Measurements from ENCODE around the gene C1orf174. TPM values are rescaled to one million over a fixed set of nuclear protein-coding genes. Genes with fewer than 3 reads are reported as not detected.

The C1orf174 gene
- total RNA-seq, 3 donors from 2014 or later = 17.6 to 24.9 (median 18.1) TPM

- intact Hi-C loops (cut with DNase I; ENCODE audit: low total_unique reads) = no loop called here
- Histone ChIP-seq H3K27ac (no peak overlapping the region), H3K4me1 (peaks cover 0 to 6% of the 10 kb centered on the region in 2 donors), H3K36me3 (no peaks in the 10 kb centered on the region), H3K27me3 (no peaks in the 10 kb centered on the region), H3K9me3 (peaks cover 7 to 12% of the 10 kb centered on the region in 2 donors), H3K4me3 (no peak overlapping the region)
- DNase-seq (ENCODE audit: low spot score in 2 of 2) = no peak
- no peak for TF ChIP-seq POLR2AphosphoS5 (IDR thresholded peaks at IDR 0.05)
- TF ChIP-seq POLR2A (IDR thresholded peaks at IDR 0.05) = no peak
- TF ChIP-seq, protein P1, sequence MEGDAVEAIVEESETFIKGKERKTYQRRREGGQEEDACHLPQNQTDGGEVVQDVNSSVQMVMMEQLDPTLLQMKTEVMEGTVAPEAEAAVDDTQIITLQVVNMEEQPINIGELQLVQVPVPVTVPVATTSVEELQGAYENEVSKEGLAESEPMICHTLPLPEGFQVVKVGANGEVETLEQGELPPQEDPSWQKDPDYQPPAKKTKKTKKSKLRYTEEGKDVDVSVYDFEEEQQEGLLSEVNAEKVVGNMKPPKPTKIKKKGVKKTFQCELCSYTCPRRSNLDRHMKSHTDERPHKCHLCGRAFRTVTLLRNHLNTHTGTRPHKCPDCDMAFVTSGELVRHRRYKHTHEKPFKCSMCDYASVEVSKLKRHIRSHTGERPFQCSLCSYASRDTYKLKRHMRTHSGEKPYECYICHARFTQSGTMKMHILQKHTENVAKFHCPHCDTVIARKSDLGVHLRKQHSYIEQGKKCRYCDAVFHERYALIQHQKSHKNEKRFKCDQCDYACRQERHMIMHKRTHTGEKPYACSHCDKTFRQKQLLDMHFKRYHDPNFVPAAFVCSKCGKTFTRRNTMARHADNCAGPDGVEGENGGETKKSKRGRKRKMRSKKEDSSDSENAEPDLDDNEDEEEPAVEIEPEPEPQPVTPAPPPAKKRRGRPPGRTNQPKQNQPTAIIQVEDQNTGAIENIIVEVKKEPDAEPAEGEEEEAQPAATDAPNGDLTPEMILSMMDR (IDR thresholded peaks at IDR 0.05) = no peak
These were observed 2.6 kb upstream of the C1orf174 start for GRCh38 chr1:3902571-3903091.

- TF ChIP-seq, protein P1 (IDR thresholded peaks at IDR 0.05) = no peak
- Histone ChIP-seq H3K9me3 (peaks cover 12 to 16% of the 10 kb centered on the region in 2 donors), H3K4me1 (peaks cover 0 to 6% of the 10 kb centered on the region in 2 donors), H3K27ac (no peak overlapping the region), H3K36me3 (no peaks in the 10 kb centered on the region), H3K4me3 (no peak overlapping the region), H3K27me3 (no peaks in the 10 kb centered on the region)
- intact Hi-C loops (cut with DNase I; ENCODE audit: low total_unique reads) = no loop called here
- no peak for DNase-seq (ENCODE audit: low spot score in 2 of 2)
These were observed 2.0 kb upstream of the C1orf174 start for GRCh38 chr1:3902111-3902511.

DNA sequence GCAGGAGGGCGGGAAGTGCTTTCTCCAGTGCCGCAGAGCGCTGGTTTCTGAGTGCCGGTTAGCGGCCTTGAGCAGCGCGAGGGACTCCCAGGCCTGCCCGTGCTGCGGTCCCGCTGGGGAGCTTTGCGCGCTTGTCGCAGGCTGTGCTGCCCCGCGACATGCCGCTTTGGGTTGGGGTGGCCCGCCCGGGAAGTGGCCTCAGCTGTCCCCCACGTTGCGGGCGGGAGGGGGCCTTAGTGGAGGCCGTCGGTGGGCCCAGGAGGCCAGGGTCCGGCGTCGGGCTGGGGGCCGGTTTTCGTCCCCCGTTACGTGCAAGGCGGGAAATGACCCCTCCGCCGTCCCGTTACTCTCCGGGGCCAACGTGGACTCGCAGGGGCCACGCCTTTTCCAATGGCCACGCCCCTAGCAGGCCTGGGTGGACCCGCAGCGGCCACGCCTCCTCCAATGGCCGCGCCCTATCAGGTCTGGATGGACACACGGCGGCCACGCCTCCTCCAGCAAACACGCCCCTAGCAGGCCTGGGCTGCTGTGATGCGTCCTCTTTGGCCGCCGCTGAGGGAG is 977 bp upstream of the C1orf174 start:
- DNase-seq (ENCODE audit: low spot score in 2 of 2) = peak; percentile 97 to 98
- H3K36me3 ChIP-seq = no peaks in the 10 kb centered on the region
- no peaks in the 10 kb centered on the region for H3K27me3 ChIP-seq
- H3K9me3 ChIP-seq = peaks cover 12 to 16% of the 10 kb centered on the region in 2 donors
- H3K4me3 ChIP-seq = peak overlapping the region; percentile 82 to 95 (median 84)
- H3K4me1 ChIP-seq = peaks cover 0 to 6% of the 10 kb centered on the region in 2 donors
- intact Hi-C loops (cut with DNase I; ENCODE audit: low total_unique reads) = no loop called here
- TF ChIP-seq POLR2AphosphoS5 (IDR thresholded peaks at IDR 0.05) = peak; percentile 32 to 53 (median 50)
- TF ChIP-seq POLR2A (IDR thresholded peaks at IDR 0.05) = no peak
- TF ChIP-seq, protein P1 (IDR thresholded peaks at IDR 0.05) = no peak
- H3K27ac ChIP-seq = peak overlapping the region; percentile 89 to 94

- H3K4me1 ChIP-seq = peaks cover 0 to 6% of the 10 kb centered on the region in 2 donors
- TF ChIP-seq, protein P1 (IDR thresholded peaks at IDR 0.05) = no peak
- TF ChIP-seq POLR2AphosphoS5 (IDR thresholded peaks at IDR 0.05) = no peak
- no peak for TF ChIP-seq POLR2A (IDR thresholded peaks at IDR 0.05)
- peaks cover 12 to 16% of the 10 kb centered on the region in 2 donors for H3K9me3 ChIP-seq
- intact Hi-C loops (cut with DNase I; ENCODE audit: low total_unique reads) = no loop called here
- H3K36me3 ChIP-seq = no peaks in the 10 kb centered on the region
- no peaks in the 10 kb centered on the region for H3K27me3 ChIP-seq
- H3K27ac ChIP-seq = peak overlapping the region; percentile 89 to 94
- peak overlapping the region; percentile 82 to 95 (median 84) for H3K4me3 ChIP-seq
- no peak for DNase-seq (ENCODE audit: low spot score in 2 of 2)
These were observed 320 bp downstream of the C1orf174 start for GRCh38 chr1:3899754-3900149.

- Histone ChIP-seq H3K4me1 (peaks cover 0 to 6% of the 10 kb centered on the region in 2 donors), H3K27me3 (no peaks in the 10 kb centered on the region), H3K4me3 (peak overlapping the region; percentile 82 to 95 (median 84)), H3K9me3 (peaks cover 12 to 16% of the 10 kb centered on the region in 2 donors), H3K36me3 (no peaks in the 10 kb centered on the region), H3K27ac (peak overlapping the region; percentile 89 to 94)
- no peak for TF ChIP-seq POLR2AphosphoS5 (IDR thresholded peaks at IDR 0.05)
- TF ChIP-seq, protein P1 (IDR thresholded peaks at IDR 0.05) = no peak
- TF ChIP-seq POLR2A (IDR thresholded peaks at IDR 0.05) = no peak
- no peak for DNase-seq (ENCODE audit: low spot score in 2 of 2)
- intact Hi-C loops (cut with DNase I; ENCODE audit: low total_unique reads) = no loop called here
These were observed 898 bp downstream of the C1orf174 start for GRCh38 chr1:3898994-3899753.
